GM21367 (cell line): ENCODE measurements around the gene EPS15.
"Not testable (repeated sequence)": the region's sequence is repeated elsewhere in the genome, so short reads cannot be mapped to it uniquely, and the experiment has no call there.

Experiments used
- ATAC-seq: cut with Tn5 transposase; IDR thresholded peaks from one replicate; pipeline ENCODE4 v1.9.1; 2021; ENCODE audit not compliant: unreplicated experiment

EPS15 gene

GRCh38 chr1:51474832-51475620, 44.0 kb downstream of the EPS15 start:
- not testable (repeated sequence) for ATAC-seq

GRCh38 chr1:51473331-51474115, 45.5 kb downstream of the EPS15 start:
- ATAC-seq: no peak

GRCh38 chr1:51472359-51472758, 46.7 kb downstream of the EPS15 start:
- no peak for ATAC-seq

- ATAC-seq: no peak
Measured at GRCh38 chr1:51469518-51469917, 49.5 kb downstream of the EPS15 start.

GRCh38 chr1:51464828-51465227, 54.2 kb downstream of the EPS15 start:
- no peak for ATAC-seq

GRCh38 chr1:51463561-51463960, 55.5 kb downstream of the EPS15 start:
- no peak for ATAC-seq

- ATAC-seq: not testable (repeated sequence)
Measured at GRCh38 chr1:51462289-51462688, 56.8 kb downstream of the EPS15 start.

- ATAC-seq: no peak
Measured at GRCh38 chr1:51454554-51454953, 64.5 kb downstream of the EPS15 start.

- no peak for ATAC-seq
Measured at GRCh38 chr1:51453010-51453409, 66.1 kb downstream of the EPS15 start.

GRCh38 chr1:51448844-51449454, 70.1 kb downstream of the EPS15 start:
- ATAC-seq: not testable (repeated sequence)

- ATAC-seq: no peak
Measured at GRCh38 chr1:51445351-51446090, 73.5 kb downstream of the EPS15 start.

GRCh38 chr1:51444534-51445192, 74.4 kb downstream of the EPS15 start:
- no peak for ATAC-seq

- no peak for ATAC-seq
Measured at GRCh38 chr1:51444096-51444495, 75.0 kb downstream of the EPS15 start.

GRCh38 chr1:51443555-51443954, 75.5 kb downstream of the EPS15 start:
- ATAC-seq: no peak

- ATAC-seq: no peak
Measured at GRCh38 chr1:51442616-51443015, 76.5 kb downstream of the EPS15 start.

- ATAC-seq: no peak
Measured at GRCh38 chr1:51442198-51442597, 76.9 kb downstream of the EPS15 start.

GRCh38 chr1:51439895-51440294, 79.2 kb downstream of the EPS15 start:
- no peak for ATAC-seq

- no peak for ATAC-seq
Measured at GRCh38 chr1:51439053-51439452, 80.0 kb downstream of the EPS15 start.

GRCh38 chr1:51437391-51437790, 81.7 kb downstream of the EPS15 start:
- ATAC-seq: not testable (repeated sequence)

GRCh38 chr1:51435878-51436277, 83.2 kb downstream of the EPS15 start:
- no peak for ATAC-seq
